ENCODE results near the gene GALNTL6. TPM values are rescaled to one million over a fixed set of nuclear protein-coding genes. Genes with fewer than 3 reads are reported as not detected.

The GALNTL6 gene
- total and polyA plus RNA-seq, 2 donors (not counting 3 experiments of a cell fraction or from before 2014, with no cell fraction given) = not detected

- intact Hi-C loops (cut with micrococcal nuclease) = no loop called here
- Histone ChIP-seq H3K9me1 (replicated peaks; ENCODE audit: control insufficient read depth, extremely low read depth, insufficient read depth, low read length) (no peaks in the 10 kb centered on the region), H3K27ac (ENCODE audit: insufficient read depth, low read depth, low read length) (no peak overlapping the region), H4K20me1 (replicated peaks; ENCODE audit: control insufficient read depth, extremely low read depth, insufficient read depth, low read length) (no peaks in the 10 kb centered on the region), H3K4me2 (ENCODE audit: insufficient read depth, low read length) (no peak overlapping the region), H3K9me3 (replicated peaks; ENCODE audit: control insufficient read depth, insufficient read depth, low read length) (no peaks in the 10 kb centered on the region), H2AFZ (ENCODE audit: low read depth, low read length) (no peak overlapping the region), H3K4me1 (ENCODE audit: control insufficient read depth, extremely low read depth, insufficient read depth, low read length) (no peaks in the 10 kb centered on the region), H3K4me3 (replicated peaks in 1 of 3; ENCODE audit: insufficient read depth in 1 of 3, low read depth in 1 of 3, low read length in 3 of 3) (no peak overlapping the region), H3K9ac (replicated peaks; ENCODE audit: extremely low read depth, insufficient read depth, low read length) (no peak overlapping the region), H3K79me2 (ENCODE audit: control insufficient read depth, insufficient read depth, low read length) (no peaks in the 10 kb centered on the region), H3K36me3 (ENCODE audit: control insufficient read depth in 2 of 2, extremely low read depth in 1 of 2, insufficient read depth in 2 of 2, low read length in 2 of 2) (no peaks in the 10 kb centered on the region), H3K27me3 (ENCODE audit: control insufficient read depth in 2 of 2, insufficient read depth in 2 of 2, low read length in 2 of 2) (no peaks in the 10 kb centered on the region)
- CTCF ChIA-PET = no interaction called here
- no TSS peak for BruUV-seq (replicated peaks)
- dilution Hi-C loops (cut with MboI; ENCODE audit: extremely low pct_ligation_motif_present, low sequenced_read_pairs) = no loop called here
- POLR2A ChIA-PET = no interaction called here
- no peak for TF ChIP-seq JUN (IDR thresholded peaks at IDR 0.05; ENCODE audit: borderline replicate concordance, insufficient read depth, insufficient read length, low read depth)
- TF ChIP-seq, protein P1, sequence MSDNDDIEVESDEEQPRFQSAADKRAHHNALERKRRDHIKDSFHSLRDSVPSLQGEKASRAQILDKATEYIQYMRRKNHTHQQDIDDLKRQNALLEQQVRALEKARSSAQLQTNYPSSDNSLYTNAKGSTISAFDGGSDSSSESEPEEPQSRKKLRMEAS (IDR thresholded peaks at IDR 0.05; ENCODE audit: insufficient read depth, insufficient read length) = no peak
- TF ChIP-seq EZH2 (IDR thresholded peaks at IDR 0.05; ENCODE audit: borderline replicate concordance, low read depth, low read length, severe bottlenecking) = no peak
- no peak for TF ChIP-seq POLR2AphosphoS5 (IDR thresholded peaks at IDR 0.05; ENCODE audit: insufficient read depth, low read depth, low read length)
- no peak for DNase-seq (ENCODE audit: low read depth, low spot score)
- FAIRE-seq = no peak
Observed at GRCh38 chr4:172631832-172632231, 818.6 kb downstream of the GALNTL6 start.

DNA sequence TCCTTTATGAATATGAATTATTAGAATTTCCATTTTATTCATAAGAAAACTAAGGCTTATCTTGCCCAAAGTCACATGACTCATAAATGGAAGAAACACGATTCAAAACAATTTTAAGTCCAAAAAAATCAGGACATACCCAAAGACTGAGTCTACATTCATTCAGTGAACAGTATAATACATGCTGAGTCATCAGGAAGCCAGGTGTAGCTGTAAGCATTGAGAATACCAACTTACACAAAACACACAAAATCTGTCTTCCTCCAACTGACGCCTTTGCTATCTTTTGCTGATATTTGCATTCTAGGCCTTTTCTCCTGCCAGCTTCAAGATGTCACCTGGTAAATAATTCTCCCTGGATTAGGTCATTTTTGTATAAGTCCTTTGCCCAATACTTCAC, 835.3 kb downstream of the GALNTL6 start:
- H3K4me3 ChIP-seq (replicated peaks in 1 of 3; ENCODE audit: insufficient read depth in 1 of 3, low read depth in 1 of 3, low read length in 3 of 3) = no peak overlapping the region
- CTCF ChIA-PET = no interaction called here

More for the DNA sequence above, 835.3 kb downstream of the GALNTL6 start:
- dilution Hi-C loops (cut with MboI; ENCODE audit: extremely low pct_ligation_motif_present, low sequenced_read_pairs) (no loop called here), intact Hi-C loops (cut with micrococcal nuclease) (no loop called here)
- FAIRE-seq = no peak
- H2AFZ ChIP-seq (ENCODE audit: low read depth, low read length) = no peak overlapping the region
- H3K9me3 ChIP-seq (replicated peaks; ENCODE audit: control insufficient read depth, insufficient read depth, low read length) = no peaks in the 10 kb centered on the region
- no peak overlapping the region for H3K9ac ChIP-seq (replicated peaks; ENCODE audit: extremely low read depth, insufficient read depth, low read length)
- DNase-seq (ENCODE audit: low read depth, low spot score) = no peak
- no peaks in the 10 kb centered on the region for H3K9me1 ChIP-seq (replicated peaks; ENCODE audit: control insufficient read depth, extremely low read depth, insufficient read depth, low read length)
- TF ChIP-seq EZH2 (IDR thresholded peaks at IDR 0.05; ENCODE audit: borderline replicate concordance, low read depth, low read length, severe bottlenecking) (no peak), JUN (IDR thresholded peaks at IDR 0.05; ENCODE audit: borderline replicate concordance, insufficient read depth, insufficient read length, low read depth) (no peak), GATA2 (IDR thresholded peaks at IDR 0.05; ENCODE audit: insufficient read depth, insufficient read length, low read depth, low read length) (no peak), MYC (IDR thresholded peaks at IDR 0.05; ENCODE audit: low read depth, low read length) (no peak), POLR2A (IDR thresholded peaks at IDR 0.05; ENCODE audit: low read depth, low read length) (no peak), POLR2AphosphoS5 (IDR thresholded peaks at IDR 0.05; ENCODE audit: insufficient read depth, low read depth, low read length) (no peak), FOS (IDR thresholded peaks at IDR 0.05; ENCODE audit: borderline replicate concordance, insufficient read depth, low read length) (no peak)
- TF ChIP-seq, protein P1 (IDR thresholded peaks at IDR 0.05; ENCODE audit: insufficient read depth, insufficient read length) = no peak
- TF ChIP-seq, protein P2, sequence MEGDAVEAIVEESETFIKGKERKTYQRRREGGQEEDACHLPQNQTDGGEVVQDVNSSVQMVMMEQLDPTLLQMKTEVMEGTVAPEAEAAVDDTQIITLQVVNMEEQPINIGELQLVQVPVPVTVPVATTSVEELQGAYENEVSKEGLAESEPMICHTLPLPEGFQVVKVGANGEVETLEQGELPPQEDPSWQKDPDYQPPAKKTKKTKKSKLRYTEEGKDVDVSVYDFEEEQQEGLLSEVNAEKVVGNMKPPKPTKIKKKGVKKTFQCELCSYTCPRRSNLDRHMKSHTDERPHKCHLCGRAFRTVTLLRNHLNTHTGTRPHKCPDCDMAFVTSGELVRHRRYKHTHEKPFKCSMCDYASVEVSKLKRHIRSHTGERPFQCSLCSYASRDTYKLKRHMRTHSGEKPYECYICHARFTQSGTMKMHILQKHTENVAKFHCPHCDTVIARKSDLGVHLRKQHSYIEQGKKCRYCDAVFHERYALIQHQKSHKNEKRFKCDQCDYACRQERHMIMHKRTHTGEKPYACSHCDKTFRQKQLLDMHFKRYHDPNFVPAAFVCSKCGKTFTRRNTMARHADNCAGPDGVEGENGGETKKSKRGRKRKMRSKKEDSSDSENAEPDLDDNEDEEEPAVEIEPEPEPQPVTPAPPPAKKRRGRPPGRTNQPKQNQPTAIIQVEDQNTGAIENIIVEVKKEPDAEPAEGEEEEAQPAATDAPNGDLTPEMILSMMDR (IDR thresholded peaks at IDR 0.05; ENCODE audit: extremely low read depth in 1 of 2, insufficient read depth in 1 of 2, low read depth in 1 of 2, low read length in 2 of 2) = no peak
- POLR2A ChIA-PET = no interaction called here
- no TSS peak for BruUV-seq (replicated peaks)
- H3K4me1 ChIP-seq (ENCODE audit: control insufficient read depth, extremely low read depth, insufficient read depth, low read length) = no peaks in the 10 kb centered on the region
- H3K79me2 ChIP-seq (ENCODE audit: control insufficient read depth, insufficient read depth, low read length) = no peaks in the 10 kb centered on the region
- H3K27ac ChIP-seq (ENCODE audit: insufficient read depth, low read depth, low read length) = no peak overlapping the region
- no peaks in the 10 kb centered on the region for H4K20me1 ChIP-seq (replicated peaks; ENCODE audit: control insufficient read depth, extremely low read depth, insufficient read depth, low read length)
- no peak overlapping the region for H3K4me2 ChIP-seq (ENCODE audit: insufficient read depth, low read length)
- H3K36me3 ChIP-seq (ENCODE audit: control insufficient read depth in 2 of 2, extremely low read depth in 1 of 2, insufficient read depth in 2 of 2, low read length in 2 of 2) = no peaks in the 10 kb centered on the region
- H3K27me3 ChIP-seq (ENCODE audit: control insufficient read depth in 2 of 2, insufficient read depth in 2 of 2, low read length in 2 of 2) = no peaks in the 10 kb centered on the region

Measured in endothelial cell of umbilical vein (primary cell).